ENCODE measurements around the gene PPP2R2B. TPM values are rescaled to one million over a fixed set of nuclear protein-coding genes. Genes with fewer than 3 reads are reported as not detected.

Gene PPP2R2B
- total RNA-seq, 1 donor from 2014 or later: 0.12 TPM

- intact Hi-C loops (cut with micrococcal nuclease): loop anchor here (5.0 to 10.0 kb wide), 2 partner anchors 425 to 653 kb away; no protein-coding TSS in a partner anchor
- DNase-seq (peak; percentile 74), ATAC-seq (peak; percentile 85)
Measured at GRCh38 chr5:146541958-146542849, 336.4 kb downstream of the PPP2R2B start.

DNA sequence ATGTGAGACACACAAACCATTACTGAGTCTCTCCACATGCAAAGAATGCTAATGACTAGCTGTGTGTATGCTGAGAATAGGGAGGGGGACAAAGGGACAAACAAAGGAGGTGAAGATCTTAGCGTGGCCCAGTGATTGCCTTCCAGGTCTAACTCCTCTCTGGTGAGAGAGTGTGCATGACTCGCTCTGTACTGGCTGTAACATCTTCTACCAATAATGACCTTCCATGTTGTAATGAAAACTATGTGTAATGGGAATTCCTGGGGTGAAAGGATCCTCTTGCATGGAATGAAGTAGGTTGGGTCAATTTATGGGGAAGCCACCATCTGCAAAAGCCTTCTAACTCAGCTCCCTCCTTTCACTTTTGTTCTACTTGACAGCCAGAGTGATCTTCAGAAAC lies 338.1 kb downstream of the PPP2R2B start:
- DNase-seq: no peak
- intact Hi-C loops (cut with micrococcal nuclease): loop anchor here (5.0 to 10.0 kb wide), 2 partner anchors 427 to 654 kb away; no protein-coding TSS in a partner anchor
- ATAC-seq: no peak

GRCh38 chr5:146539973-146540372 lies 338.6 kb downstream of the PPP2R2B start:
- no peak for ATAC-seq
- intact Hi-C loops (cut with micrococcal nuclease): loop anchor here (5.0 to 10.0 kb wide), 2 partner anchors 427 to 655 kb away; no protein-coding TSS in a partner anchor

DNA sequence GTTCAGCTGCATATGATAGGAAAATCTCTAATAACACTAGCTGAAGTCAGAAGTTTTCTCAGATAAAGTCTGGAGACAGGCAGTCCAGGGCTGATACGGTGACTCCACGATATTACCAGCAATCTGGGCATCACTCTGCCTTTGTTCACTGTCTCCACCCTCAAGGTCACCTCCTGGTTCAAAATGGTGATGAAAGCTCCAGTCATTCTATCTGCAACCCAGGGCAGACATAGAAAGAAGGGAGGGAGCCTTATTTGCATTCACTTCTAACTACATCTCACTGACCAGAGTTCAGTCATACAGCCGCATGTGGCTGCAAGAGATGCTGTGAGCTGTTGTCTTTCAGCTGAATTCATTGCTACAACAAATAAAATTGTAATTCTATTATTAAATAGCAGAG lies 340.1 kb downstream of the PPP2R2B start:
- no peak for DNase-seq
- ATAC-seq: no peak
- intact Hi-C loops (cut with micrococcal nuclease): no loop called here

More at GRCh38 chr5:146539973-146540372, 338.6 kb downstream of the PPP2R2B start:
- DNase-seq: no peak

- no peak for DNase-seq
- intact Hi-C loops (cut with micrococcal nuclease): loop anchor here (5.0 kb wide), 1 partner anchor 438 kb away; no protein-coding TSS in a partner anchor
- no peak for ATAC-seq
Measured at GRCh38 chr5:146533882-146534281, 344.7 kb downstream of the PPP2R2B start.

- peak; percentile 54 for DNase-seq
- intact Hi-C loops (cut with micrococcal nuclease): loop anchor here (5.0 kb wide), 1 partner anchor 439 kb away; no protein-coding TSS in a partner anchor
Measured at GRCh38 chr5:146533260-146533857, 345.2 kb downstream of the PPP2R2B start.

More at GRCh38 chr5:146533260-146533857, 345.2 kb downstream of the PPP2R2B start:
- ATAC-seq: peak; percentile 60
